Measurements from ENCODE around the gene SOS1. TPM values are rescaled to one million over a fixed set of nuclear protein-coding genes. Genes with fewer than 3 reads are reported as not detected.
"Not testable (repeated sequence)": the region's sequence is repeated elsewhere in the genome, so short reads cannot be mapped to it uniquely, and the experiment has no call there.

SOS1 gene
- total RNA-seq, 1 donor from 2014 or later: 35.5 TPM

DNA sequence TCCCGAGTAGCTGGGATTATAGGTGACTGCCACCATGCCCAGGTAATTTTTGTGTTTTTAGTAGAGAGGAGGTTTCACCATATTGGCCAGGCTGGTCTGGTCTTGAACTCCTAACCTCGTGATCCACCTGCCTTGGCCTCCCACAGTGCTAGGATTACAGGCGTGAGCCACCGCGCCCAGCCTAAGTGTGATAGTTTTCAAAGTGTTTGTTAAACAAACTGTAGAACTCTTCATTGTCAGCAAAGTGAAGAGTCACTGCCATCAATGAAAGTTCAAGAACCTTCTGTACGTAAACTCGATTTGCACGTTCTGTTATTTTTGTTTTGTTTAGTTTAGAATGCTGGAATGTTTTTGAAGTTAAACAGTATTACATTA lies 18.0 kb upstream of the SOS1 start:
- Mint-ChIP-seq H3K4me1 (peaks cover 14% of the 10 kb centered on the region), H3K27ac (ENCODE audit: unreplicated experiment) (no peak overlapping the region), H3K9me3 (no peaks in the 10 kb centered on the region), H3K4me3 (no peak overlapping the region), H3K36me3 (ENCODE audit: low read depth) (no peaks in the 10 kb centered on the region), H3K27me3 (ENCODE audit: low read depth) (no peaks in the 10 kb centered on the region)
- DNase-seq (ENCODE audit: low read depth, low spot score): no peak
- TF ChIP-seq, protein P1, sequence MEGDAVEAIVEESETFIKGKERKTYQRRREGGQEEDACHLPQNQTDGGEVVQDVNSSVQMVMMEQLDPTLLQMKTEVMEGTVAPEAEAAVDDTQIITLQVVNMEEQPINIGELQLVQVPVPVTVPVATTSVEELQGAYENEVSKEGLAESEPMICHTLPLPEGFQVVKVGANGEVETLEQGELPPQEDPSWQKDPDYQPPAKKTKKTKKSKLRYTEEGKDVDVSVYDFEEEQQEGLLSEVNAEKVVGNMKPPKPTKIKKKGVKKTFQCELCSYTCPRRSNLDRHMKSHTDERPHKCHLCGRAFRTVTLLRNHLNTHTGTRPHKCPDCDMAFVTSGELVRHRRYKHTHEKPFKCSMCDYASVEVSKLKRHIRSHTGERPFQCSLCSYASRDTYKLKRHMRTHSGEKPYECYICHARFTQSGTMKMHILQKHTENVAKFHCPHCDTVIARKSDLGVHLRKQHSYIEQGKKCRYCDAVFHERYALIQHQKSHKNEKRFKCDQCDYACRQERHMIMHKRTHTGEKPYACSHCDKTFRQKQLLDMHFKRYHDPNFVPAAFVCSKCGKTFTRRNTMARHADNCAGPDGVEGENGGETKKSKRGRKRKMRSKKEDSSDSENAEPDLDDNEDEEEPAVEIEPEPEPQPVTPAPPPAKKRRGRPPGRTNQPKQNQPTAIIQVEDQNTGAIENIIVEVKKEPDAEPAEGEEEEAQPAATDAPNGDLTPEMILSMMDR (conservative IDR thresholded peaks at IDR 0.05): no peak

DNA sequence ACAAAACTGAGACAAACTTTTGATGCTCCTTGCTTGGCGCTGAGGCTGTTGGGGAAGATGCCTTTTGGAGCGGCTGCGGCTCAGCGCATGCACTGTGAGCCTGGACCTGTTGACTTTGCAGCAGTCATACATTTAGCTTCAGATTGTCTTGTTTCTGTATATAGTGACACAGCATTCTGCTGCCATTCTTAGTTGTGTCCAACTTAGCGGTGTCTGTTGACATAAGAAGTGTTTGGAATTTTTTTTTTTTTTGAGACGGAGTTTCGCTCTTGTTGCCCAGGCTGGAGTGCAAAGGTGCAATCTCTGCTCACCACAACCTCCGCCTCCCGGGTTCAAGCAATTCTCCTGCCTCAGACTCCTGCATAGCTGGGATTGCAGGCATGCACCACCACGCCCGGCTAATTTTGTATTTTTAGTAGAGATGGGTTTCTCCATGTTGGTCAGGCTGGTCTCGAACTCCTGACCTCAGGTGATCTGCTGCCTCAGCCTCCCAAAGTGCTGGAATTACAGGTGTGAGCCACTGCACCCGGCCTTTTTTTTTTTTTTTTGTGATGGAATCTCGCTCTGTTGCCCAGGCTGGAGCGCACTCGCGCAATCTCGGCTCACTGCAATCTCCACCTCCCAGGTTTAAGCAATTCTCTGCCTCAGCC lies 17.5 kb upstream of the SOS1 start:
- H3K27ac Mint-ChIP-seq (ENCODE audit: unreplicated experiment); H3K36me3 Mint-ChIP-seq (ENCODE audit: low read depth); DNase-seq (ENCODE audit: low read depth, low spot score); H3K9me3 Mint-ChIP-seq; H3K4me3 Mint-ChIP-seq; H3K27me3 Mint-ChIP-seq (ENCODE audit: low read depth): not testable (repeated sequence)
- H3K4me1 Mint-ChIP-seq: peaks cover 14% of the 10 kb centered on the region

DNA sequence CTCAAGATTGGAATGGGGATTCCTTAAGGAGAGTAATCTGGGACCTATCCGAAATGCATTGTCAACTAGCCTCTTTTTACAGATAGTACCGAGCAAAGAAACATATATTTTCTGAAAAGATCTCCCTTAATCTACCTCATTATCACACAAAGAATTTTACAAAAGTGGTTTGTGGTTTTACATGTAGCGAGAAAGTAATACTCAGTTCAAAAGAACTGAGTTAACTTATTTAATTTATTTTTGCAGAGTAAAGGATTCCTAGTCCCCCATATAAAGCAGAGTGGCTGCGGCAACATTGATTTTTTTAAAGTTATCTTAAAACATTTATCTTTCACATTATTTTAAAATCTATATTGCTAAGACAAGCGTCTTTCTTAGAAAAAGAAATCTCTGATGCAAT lies 15.9 kb upstream of the SOS1 start:
- no peaks in the 10 kb centered on the region for H3K36me3 Mint-ChIP-seq (ENCODE audit: low read depth)
- no peak overlapping the region for H3K27ac Mint-ChIP-seq (ENCODE audit: unreplicated experiment)
- H3K27me3 Mint-ChIP-seq (ENCODE audit: low read depth): no peaks in the 10 kb centered on the region
- no peak for DNase-seq (ENCODE audit: low read depth, low spot score)
- peaks cover 13% of the 10 kb centered on the region for H3K4me1 Mint-ChIP-seq
- no peak overlapping the region for H3K4me3 Mint-ChIP-seq
- TF ChIP-seq, protein P1 (conservative IDR thresholded peaks at IDR 0.05): no peak
- no peaks in the 10 kb centered on the region for H3K9me3 Mint-ChIP-seq

DNA sequence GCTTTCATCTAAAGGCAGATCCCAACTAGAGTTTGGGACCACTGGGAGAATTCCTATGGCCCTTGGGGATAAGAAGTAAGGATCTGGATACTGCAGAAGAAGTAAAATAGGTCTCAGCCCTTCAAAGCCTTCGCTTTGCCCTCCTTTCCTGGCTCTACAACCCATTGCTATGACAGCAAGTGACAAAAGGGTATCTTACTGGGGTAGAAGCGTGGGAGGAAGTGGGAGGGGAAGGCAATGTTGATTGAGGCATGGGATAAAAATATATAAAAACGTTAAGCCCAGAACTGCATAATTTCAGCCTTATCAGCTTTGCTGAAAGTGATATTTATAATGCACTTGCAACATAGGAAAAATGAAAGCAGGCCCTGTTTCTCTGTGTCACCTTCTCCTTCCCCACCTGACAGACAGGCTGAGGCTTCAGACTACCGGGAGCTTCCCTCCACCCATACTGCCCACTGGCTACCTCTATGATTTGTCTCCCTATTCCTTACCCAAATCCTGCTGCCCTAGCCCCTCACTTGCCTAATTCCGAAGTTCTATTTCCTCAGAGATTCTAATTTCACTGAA lies 14.9 kb upstream of the SOS1 start:
- TF ChIP-seq, protein P1 (conservative IDR thresholded peaks at IDR 0.05): no peak

DNA sequence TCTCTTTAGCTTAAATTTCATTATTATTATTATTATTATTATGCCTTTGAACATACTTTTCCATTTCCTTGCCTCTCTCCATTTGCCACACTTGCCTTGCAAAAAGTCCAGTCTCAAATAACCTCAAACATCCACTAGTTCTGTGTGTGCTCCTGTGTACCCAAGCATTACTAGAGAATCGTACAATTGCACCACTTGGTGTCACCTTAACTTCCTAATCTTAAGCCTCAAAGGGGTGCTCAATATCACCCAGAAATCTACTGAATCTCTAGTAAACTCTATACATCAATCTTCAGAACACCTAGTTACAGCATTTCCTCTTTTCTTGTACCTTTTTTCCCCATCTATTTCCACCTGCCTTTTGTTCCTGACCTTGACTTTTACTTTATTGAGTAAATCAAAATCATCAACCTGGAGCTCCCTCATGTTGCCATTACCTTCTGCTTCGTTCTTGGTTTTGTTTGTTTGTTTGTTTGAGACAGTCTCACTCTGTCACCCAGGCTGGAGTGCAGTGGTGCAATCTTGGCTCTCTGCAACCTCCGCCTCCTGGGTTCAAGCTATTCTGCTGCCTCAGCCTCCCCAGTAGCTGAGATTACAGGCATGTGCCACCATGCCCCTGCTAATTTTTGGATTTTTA lies 12.5 kb upstream of the SOS1 start:
- TF ChIP-seq, protein P1 (conservative IDR thresholded peaks at IDR 0.05): no peak
- no peak for DNase-seq (ENCODE audit: low read depth, low spot score)
- Mint-ChIP-seq H3K4me1 (no peaks in the 10 kb centered on the region), H3K9me3 (no peaks in the 10 kb centered on the region), H3K36me3 (ENCODE audit: low read depth) (no peaks in the 10 kb centered on the region), H3K4me3 (no peak overlapping the region), H3K27ac (ENCODE audit: unreplicated experiment) (no peak overlapping the region), H3K27me3 (ENCODE audit: low read depth) (peaks cover 6% of the 10 kb centered on the region)

More for the DNA sequence above, 14.9 kb upstream of the SOS1 start:
- Mint-ChIP-seq H3K4me3 (no peak overlapping the region), H3K9me3 (no peaks in the 10 kb centered on the region), H3K4me1 (peaks cover 5% of the 10 kb centered on the region), H3K27ac (ENCODE audit: unreplicated experiment) (no peak overlapping the region), H3K27me3 (ENCODE audit: low read depth) (no peaks in the 10 kb centered on the region), H3K36me3 (ENCODE audit: low read depth) (no peaks in the 10 kb centered on the region)
- DNase-seq (ENCODE audit: low read depth, low spot score): no peak

DNA sequence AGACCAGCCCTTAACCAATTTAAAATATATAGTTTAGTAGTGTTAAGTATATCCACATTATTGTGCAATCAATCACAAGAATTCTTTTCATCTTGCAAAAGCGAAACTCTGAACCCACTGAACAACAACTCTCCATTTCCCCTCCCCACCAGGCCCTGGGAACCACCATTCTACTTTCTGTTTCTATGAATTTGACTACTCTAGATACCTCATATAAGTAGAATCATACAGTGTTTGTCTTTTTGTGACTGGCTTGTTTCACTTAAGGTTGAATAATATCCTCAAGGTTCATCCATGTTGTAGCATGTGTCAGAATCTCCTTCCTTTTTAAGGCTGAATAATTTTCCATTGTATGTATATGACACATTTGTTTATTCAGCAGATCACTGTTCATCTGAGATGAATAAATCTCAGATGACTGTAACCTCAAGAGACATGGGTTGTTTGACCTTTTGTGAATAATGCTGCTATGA lies 8.1 kb upstream of the SOS1 start:
- H3K27ac Mint-ChIP-seq (ENCODE audit: unreplicated experiment): no peak overlapping the region
- H3K27me3 Mint-ChIP-seq (ENCODE audit: low read depth): peaks cover 14% of the 10 kb centered on the region
- DNase-seq (ENCODE audit: low read depth, low spot score): no peak
- peaks cover 13% of the 10 kb centered on the region for H3K4me1 Mint-ChIP-seq
- no peaks in the 10 kb centered on the region for H3K36me3 Mint-ChIP-seq (ENCODE audit: low read depth)
- H3K4me3 Mint-ChIP-seq: no peak overlapping the region
- H3K9me3 Mint-ChIP-seq: no peaks in the 10 kb centered on the region
- TF ChIP-seq, protein P1 (conservative IDR thresholded peaks at IDR 0.05): no peak
